NCI-H526 (cell line): ENCODE results near the gene SLC22A12.

Experiments used
- DNase-seq, 2 experiments: peaks; one replicate each; lab custom pipeline; 2025; lab: John Stamatoyannopoulos, UW

The SLC22A12 gene

DNA sequence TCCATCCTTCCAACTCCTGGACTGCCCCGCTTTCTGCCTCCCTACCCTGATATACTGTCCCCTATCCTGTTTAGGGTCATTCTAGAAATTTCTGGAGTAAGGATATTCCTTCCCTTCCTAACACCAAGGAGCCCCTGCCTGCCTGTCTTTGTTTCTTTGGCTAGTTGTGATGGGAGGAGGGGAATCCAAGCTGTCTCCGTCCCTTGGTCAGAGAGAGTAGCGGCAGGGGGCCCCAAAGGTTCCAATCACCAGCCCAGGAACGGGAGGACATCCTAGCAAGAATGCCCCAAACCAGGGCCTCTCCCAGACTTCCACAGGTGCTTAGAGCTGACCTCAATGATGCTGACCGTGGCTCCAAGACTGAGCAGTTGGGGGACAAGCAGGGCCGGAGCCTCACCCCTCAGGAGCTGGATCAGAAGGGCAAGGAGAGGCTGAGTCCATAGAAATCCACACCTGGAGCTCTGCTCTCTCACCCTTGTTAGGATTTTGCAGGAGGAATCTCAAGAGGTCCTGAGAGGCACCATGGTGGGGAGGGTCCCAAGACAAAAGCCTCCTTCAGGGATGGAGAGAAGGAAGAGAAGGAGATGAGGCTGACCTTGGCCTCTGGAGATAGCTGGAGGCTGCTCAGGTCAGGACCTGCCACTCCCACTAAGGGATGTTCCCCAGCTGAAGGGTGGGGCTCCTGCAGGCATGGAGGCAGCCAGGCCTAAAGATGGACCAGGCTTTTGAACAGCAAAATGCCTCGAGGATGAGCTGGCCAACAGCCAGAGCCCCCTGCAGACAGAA is 13.6 kb downstream of the SLC22A12 start:
- DNase-seq: no peak

DNA sequence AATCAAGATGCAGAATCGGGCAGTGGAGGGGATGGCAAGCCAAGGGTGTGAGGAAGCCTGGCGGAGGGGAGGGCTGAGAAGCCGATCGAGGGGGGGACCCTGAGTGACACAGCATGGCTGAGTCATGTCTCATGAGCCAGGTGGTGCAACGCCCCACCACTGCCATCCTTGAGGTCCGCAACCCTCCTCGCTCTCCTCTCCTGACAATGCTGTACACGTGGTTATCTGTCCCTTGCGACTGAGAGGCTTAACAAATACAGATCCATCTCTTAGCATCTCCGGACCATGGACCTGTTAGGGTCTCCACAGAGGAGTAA is 14.2 kb downstream of the SLC22A12 start:
- DNase-seq: no peak

DNA sequence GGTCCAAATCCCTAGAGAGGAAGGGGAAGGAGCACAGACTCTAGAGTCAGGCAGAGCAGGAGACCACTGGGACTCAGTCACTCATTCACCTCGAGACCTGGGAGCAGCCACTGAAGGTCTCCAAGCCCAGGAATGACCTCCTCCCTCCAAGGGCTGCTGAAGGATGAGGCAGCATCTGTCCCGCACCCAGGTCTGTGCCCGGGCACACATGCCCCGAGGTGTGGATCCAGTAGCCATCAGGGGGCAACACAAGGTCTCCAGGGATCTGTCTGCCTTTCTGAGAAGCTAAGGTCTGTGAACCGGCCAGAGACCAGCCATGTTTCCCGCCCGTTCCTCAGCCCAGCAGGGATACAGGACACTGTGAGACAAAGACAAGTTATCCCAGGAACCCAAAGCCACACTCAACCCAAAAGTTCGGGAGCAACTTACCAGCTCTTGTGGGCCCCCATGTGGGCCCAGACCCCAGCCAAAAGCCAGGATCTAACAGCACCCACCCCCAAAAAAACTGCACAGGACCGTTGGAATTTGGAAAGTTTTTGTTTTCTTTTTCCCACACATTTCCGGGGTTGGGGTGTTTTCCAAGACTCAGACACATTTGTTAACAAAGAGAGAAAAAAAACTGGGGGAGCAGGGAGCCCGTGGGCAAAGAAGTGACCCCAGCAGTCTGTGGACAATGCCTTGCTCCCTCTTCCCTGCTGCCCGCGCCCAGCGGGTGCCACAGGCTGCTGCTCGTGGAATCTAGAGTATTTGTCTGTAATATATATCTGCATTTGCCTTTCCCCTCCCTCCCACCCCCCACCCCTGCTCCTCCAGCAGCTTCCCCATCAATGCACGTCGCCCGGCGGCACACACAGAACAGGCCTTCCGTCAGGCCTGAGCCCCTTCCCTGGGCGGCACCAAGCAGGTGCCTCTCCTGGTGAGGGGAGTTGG is 14.9 kb downstream of the SLC22A12 start:
- no peak for DNase-seq

DNA sequence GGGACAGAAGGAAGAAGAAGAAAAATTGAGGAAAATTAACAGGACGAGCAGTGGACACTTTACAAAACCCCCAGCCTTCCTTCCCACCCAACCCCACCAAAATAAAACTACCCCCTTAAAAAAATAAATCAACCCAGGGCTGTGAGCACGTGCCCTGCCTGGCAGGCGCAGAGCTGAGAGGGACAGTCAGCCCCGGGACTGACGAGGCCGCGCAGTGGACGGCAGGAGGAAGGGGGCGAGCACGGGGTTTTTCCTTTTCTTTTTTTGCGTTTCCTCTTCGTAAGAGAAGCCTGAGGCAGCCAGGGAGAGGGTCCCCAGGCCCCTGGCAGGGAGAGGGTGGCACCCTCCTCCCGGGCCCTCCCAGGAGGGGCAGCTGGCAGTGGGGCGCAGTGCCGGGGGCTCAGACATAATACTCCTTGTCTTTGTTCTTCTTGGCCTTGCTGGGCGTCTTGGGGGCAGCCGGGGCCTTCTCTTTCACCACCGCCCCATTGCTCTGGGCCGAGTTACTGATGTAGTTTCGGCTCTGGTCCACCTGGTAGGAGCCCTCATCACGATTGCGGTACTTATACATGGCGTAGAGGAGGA is 15.9 kb downstream of the SLC22A12 start:
- DNase-seq: no peak

DNA sequence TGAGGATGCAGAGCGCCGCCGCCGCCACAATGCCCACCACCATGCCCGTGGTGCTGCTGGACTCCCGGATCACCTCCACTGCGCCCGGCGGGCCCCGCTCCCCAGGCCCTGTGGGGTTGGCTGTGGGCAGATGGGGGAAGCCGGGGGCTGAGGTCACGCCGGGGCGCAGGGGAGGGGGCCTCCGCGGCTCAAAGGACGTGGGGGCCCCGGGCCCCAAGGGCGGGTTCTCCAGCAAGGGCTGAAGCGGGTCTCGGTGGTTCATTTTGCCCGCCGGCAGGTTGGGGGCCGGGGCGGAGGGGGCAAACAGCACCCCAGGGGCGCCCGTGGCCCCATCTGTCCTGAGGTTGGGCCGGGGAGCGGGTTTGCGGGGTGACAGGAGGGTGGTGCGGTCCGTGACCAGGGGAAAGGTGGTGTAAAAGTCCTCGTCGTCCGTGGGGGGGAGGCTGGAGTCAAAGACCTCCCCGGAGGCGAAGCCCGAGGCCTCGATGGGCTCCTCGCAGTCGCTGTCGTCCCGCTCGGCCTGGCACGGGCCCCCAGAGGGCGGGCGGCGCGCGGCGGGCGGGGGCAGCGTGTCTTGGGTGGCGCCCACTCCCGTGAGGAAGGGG is 16.5 kb downstream of the SLC22A12 start:
- no peak for DNase-seq

DNA sequence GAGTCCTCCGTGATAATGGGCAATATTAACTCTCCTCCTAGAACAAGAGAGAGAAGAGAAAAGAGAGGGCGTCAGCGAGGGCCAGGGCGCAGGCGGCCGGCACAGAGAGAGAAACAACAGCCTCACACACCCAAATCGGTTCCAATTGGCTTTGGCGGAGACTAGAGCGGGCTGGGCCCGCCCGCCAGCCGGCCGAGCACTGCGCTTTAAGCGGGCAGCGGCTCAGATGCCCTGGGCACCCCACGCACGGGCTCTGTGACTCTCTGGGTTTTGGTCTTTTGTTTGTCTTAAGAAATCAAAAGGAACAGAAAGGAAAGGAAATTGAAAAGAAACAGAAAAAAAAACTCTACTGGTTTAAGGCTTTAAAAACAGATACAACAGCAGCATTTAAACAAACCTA is 17.0 kb downstream of the SLC22A12 start:
- DNase-seq: no peak

DNA sequence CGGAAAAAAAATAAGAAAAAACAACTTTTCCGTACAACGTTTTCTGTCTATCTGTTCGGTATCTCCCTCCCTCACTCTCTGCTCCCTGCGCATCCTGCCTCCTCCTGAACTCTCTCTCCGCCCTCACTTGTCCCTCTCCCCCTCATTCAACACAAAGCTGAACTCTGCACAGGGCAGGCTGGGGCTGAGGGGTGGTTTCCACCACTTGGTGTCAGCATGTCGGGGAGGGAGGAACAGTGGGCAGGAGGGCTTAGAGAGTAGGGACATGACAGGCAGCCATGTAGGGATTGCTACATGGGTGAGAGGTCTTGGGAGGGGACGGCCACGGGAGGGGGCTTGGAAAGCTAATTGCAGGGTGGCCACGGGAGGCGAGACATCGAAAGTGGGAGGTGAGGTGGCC is 17.6 kb downstream of the SLC22A12 start:
- DNase-seq: no peak

DNA sequence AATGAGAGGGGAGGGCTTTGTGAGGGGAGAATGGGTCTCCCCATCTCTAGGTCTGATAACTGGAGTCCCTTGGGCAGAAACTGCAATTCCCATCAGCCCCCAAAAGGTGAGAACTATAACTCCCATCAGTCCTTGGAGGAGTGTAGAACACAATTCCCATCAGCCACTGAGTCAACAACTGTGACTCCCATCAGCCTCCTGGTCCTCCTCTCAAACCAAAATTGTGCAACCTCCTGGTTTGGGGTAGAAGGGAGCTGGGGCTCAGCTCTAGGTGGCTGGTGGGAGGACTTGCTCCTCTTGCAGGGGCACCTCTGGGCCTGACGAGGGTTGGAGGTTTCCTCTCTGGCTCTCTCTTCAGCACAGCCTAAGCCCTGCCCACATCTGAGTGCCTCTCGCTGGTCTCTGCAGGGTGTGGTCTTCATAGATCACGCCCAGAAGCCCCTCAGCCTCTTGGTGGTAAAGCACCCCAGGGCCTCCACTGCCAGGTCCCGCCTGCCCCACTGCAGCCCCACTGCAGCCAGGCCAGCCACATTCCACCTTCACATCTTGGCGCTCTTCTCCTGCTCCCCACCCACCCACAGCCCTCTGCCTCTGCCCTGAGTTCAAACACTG is 18.5 kb downstream of the SLC22A12 start:
- DNase-seq: no peak

DNA sequence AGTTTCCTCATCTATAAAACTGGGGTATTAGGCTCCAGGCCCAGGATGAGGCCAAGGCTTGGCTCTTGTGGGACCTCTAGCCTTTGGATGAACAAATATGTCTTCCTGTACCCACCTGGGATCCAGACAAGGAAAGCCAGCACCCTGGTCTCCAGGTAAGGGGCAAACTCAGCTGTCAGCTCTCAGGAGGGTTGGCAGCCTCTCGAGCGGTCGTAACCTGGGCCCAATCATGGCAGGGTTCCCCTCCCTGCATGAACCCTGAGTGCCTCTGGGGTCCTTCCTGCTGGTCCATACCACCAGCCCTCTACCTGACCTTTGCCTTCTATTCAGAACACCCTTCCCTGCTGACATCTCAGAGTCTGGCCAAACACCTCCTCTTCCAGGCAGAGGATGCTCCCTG is 19.6 kb downstream of the SLC22A12 start:
- DNase-seq: no peak

DNA sequence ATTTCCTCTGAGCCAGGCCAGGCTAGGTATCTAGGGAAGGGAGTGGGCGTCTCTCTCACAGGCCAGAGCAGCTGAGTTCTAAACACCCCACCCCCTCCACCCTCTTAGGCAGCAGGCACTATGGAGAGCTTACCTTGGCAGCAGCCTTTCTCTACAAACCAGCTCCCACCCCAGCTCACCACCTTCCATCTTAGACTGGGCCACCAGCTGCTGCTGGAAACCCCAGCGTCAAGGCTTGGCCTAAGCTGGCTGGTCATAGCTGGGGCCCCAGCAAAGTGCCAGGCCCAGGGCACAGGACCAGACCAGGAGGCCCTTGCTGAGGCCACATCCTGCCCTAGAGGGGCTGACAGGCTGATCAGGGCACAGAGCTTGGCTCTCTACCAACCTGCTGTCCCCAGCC is 20.2 kb downstream of the SLC22A12 start:
- DNase-seq: no peak

DNA sequence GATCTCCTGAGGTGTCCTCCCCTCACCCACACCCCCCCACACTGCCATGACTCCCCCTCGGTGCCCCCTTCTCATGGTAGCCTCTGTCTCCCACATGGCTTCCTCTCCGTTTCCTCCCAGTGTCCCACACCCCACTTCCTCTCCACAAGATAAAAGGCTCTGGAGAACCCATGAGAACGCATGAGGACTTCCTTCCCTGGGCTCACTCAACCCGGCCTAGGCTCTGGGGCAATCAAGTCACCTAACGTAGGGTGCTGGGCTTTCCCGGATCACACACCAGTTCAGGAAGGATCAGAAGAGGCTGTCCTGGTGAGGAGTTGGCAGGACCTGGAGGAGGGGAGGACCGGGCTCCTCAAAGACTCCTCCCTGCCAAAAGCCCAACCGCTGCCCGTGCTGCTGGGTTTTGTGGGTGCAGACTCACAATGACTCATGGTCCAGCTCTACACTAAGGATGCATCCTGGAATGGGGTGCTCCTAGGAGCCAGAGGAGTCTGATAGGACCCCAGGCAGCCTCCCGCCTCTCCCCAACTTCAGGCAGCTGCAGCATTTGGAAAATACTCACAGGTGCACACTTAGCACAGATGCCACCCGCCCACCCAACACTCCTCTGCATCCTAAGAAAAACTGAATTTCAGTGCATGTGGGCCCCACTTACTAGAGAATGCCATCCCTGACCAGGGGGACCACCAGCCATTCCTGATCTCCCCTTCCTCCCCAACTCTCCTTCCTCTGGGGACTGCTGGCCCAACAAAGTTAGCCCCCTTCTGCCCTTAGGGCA is 21.0 kb downstream of the SLC22A12 start:
- DNase-seq: no peak

DNA sequence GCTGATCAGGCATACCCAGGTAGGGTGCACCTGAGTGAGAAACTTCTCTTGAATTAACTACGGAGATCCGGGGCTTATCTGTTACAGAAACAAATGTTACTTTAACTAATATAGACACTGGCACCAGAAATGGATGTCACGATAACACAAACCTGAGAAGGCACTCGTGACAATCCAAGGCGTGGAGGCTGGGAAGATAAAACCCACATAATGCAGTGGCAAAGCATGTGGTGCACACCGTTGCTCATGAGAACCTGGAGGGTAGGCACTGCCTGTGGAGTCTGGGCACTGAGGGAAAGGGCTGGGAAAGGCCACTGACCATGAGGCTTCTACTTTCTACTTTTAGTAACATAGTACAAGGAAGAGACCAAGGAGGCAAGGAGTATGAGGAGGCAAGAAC is 22.6 kb downstream of the SLC22A12 start:
- no peak for DNase-seq

DNA sequence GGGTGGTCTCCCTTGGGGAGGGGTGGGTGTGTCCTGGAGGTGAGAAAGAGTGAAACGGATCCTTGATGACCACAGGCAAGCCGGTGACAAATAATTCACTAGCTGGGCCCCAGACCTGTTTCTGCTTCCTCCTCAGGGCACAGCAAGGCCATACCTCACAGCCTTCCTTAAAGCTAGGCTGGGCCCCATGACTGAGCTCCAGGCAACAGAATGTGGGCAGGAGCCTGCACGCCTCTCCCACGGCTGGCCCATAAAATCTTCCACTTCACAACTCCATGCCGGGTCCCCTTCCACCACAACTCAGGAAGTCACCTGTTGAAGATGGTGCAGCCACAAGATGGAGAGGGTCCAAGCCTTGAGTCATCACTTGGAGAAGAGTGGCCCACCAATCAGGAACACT is 23.9 kb downstream of the SLC22A12 start:
- no peak for DNase-seq

DNA sequence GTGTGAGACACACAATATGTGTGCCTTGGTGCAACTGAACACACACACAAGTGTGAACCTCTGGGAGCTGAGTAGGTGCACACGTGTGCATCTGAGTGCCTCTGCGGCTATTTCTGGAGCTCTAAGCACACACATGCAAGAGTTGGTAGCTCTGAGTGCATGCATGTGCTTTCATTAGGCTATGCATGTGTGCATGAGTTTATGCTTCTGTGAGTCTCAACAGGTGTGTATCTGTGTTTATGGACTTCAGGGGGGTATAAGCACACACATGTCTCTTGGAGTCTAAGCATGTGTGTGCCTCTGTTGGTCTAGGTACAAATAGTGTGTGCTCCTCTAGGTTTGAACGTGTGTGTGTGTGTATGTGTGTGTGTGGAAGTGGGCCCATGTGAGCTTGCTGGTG is 25.8 kb downstream of the SLC22A12 start:
- no peak for DNase-seq

DNA sequence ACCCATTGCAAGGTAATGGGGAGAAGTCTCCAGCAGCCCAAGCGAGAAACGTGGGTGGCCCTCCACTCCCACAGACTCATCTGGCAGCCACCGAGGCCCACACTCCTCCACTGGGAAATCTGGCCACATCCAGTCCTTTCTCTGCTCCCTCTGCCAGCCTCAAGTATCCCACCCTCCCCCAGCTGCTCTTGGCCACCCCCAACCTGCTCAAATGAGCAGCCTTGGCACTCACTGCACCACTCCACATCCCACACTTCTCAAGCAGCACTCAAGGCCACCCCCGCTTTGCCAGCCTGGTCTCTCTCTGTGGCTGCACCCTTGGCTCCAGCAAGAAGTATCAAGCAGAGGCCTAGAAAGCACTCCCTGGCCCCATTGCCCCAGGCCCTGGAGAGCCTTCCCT is 28.2 kb downstream of the SLC22A12 start:
- no peak for DNase-seq

DNA sequence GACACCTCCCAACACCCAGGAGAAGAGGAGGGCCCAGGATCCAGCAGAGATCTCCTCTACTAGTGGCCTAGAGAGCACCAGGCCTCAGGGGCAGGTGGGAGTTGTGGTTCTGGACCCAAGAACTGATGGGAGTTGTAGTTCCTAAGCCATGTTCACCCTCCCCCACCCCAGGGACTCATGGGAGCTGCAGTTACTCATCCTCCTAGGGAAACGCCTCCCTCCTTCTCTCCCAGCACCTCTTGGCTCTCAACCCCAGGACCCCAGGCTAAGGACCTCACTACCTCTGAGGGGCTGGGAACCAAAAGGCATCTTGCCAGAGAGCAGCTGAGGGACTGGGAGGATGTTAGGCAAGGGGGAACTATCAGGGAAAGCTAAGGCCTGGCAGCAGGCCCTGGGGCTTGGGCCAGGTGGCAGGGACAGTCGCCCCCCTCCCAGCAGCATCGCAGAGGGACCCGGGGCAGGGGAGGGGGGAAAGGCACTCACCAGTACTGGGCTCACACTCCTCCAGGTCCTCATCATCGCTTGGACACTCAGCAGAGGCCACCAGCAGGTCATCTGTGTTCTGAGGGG is 28.9 kb downstream of the SLC22A12 start:
- no peak for DNase-seq

DNA sequence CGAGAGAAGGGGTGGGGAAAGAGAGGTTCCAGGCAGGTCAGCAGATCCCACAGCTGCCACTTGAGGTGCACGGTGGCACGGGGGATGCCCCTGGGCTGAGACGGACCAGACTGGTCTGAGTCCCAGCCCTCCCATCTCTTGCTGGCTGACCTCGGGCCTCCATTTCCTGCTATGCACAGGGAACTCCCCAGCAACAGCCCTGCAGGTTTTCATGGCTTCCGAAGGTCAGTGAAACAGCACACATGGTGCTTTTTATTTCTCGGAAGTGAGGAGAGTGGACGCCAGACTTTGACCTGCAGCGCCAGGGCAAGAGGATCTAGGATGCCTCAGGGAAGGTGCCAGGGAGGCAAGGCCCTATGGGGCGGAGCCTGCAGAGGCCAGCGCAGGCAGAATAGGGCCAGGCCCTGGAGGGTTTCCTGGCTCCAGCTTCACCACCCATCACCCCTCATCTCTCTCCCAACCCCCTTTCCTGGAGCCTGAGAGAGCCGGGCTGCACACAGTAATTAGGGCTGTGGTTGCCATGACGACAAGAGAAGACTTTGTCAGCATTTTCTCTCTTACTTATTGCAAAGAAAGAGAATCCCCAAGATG is 29.5 kb downstream of the SLC22A12 start:
- DNase-seq: no peak

DNA sequence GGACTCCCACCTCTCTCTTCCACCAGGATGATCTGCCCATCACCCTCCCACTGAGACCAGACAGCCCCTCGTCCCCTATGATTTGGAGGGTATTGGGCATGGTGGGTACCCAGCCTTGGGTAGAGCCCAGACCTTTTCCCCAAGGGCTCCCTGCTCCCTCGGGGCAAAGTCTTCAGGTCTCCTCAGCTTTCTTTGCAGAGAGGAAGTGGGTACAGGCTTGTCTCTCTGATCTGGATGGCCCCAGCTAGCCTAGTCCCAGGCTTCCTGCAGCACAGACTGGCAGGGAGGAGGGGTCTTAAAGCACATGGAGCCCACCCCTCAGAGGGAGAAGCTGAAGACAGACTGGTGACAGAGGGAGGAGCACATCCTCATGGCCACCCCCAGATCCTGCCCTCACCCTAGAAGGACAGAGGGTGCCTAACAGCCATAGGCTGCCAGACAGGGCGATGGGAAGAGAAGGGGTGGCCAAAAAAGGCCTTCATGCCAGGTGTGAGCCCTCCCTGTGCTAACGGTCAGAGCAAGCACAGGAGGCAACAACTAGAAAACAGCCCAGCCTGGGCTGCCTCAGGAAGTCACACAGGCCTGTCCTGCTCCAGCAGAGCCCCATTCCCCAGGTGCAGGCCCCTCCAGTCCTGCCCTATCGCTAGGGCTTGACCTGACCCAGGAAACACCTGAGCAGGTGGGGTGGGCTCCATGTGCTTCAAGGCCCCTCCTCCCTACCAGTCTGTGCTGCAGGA is 30.4 kb downstream of the SLC22A12 start:
- no peak for DNase-seq

DNA sequence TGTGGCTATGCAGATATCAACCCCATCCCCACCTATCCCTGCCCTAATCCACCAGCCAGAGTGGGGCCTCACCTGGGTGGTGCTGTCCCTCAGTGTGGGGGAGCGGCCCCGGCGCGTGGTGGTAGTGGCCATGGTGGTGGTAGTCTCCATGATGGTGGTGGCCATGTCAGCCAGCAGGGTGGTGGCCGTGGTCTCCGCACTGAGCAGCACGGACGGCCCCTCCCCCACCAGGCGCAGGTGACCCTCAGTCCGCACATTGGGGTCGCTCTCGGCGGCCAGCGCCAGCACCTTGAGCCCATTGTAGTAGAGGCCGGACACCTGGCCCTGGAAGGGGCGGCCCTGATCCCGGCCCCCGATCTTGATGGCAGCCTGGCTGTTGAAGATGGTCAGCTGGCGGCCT is 31.7 kb downstream of the SLC22A12 start:
- no peak for DNase-seq

DNA sequence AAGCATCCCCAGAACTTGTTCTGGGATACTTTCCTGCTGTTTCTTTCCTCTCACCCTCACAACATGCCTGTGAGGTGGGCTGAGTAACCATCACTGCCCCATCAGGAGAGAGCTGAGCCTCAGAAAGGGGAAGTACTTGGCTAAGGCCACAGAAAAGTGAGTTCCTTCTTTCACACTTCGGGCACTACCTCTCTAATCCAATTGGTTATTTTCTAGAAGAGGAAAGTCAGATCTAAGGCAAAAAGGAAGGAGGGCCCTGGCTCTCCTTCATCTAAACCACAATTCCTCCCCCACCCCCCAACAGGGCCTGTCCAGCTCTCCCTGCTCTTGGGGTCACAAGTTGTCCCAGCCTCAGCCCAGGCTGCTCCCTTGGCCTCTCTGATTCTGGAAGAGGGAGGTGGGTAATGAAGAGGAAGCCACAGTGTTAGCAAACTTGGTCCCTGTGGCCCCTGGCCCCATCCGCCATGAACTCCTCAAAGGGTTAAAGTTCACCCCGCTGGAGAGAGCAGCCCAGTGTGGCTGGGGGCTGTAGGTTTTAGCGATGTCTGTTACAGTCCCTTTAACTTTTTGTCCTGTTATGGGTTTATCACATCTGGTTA is 34.0 kb downstream of the SLC22A12 start:
- DNase-seq: no peak
